ENCODE data around the gene MCIDAS. TPM values are rescaled to one million over a fixed set of nuclear protein-coding genes. Genes with fewer than 3 reads are reported as not detected.
A peak's percentile ranks its signal among the peaks of the same experiment; 100 is the strongest.

MCIDAS gene
- total and polyA plus RNA-seq, 8 donors = 0.53 to 4.6 (median 1.8) TPM; not detected in 3

DNA sequence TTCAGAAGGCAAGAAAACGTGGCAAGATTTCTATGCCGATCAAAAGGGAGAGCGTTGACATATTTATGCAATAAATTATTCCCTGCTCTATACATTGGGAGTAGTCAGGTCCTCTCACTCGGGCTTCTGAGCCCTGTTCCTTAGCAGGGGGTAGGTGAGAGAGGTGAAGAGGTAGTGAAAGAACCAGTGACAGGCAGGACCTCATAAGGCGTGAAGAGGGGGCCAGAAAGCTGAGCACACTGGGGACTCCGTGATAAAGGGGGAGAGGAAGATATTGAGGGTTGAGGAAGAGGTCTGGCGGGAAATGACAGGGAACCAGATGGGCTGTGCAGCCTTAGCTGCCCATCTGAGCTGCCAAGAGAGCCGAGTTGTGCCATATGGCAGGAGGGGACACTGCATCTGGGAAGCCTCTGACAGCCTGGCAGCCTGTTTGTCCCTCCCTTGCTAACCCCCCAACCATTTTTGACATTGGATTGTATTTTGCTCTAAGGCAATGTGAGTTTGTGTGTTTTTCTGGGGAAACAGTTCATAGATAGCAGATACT is 53.4 kb downstream of the MCIDAS start:
- H3K27ac ChIP-seq = peak overlapping the region in 3 of 5 donors; percentile 18 to 38 (median 38)
- peaks cover 22 to 37% (median 33%) of the 10 kb centered on the region in 4 donors for H3K4me1 ChIP-seq
- DNase-seq = peak in 1 of 2 donors; percentile 24
- H3K27me3 ChIP-seq = peaks cover 3 to 95% (median 37%) of the 10 kb centered on the region in 3 donors
- no peaks in the 10 kb centered on the region for H3K36me3 ChIP-seq
- WGBS, 5 donors = 11 to 18% (median 14%) methylated on average over 8 of the region's 8 CpGs
- TF ChIP-seq POLR2AphosphoS5 (IDR thresholded peaks at IDR 0.05) (no peak), CTCF (IDR thresholded peaks at IDR 0.05) (no peak), EP300 (IDR thresholded peaks at IDR 0.05) (no peak), POLR2A (IDR thresholded peaks at IDR 0.05) (no peak)
- peak overlapping the region; percentile 44 to 65 (median 55) for H3K4me3 ChIP-seq
- intact Hi-C loops (cut with DNase I; ENCODE audit: low total_unique reads) = loop anchor here (10.0 kb wide), 1 partner anchor 61 kb away; the partner anchor contains the start of gene CCNO
- no peaks in the 10 kb centered on the region for H3K9me3 ChIP-seq

GRCh38 chr5:55172937-55173686 is 54.0 kb downstream of the MCIDAS start, which contains the start of gene CDC20B:
Gene CDC20B (minus strand): TSS chr5:55173177. CDS start chr5:55173000, 177 bp downstream.
- TF ChIP-seq EP300 (IDR thresholded peaks at IDR 0.05) (no peak), POLR2AphosphoS5 (IDR thresholded peaks at IDR 0.05) (no peak), CTCF (IDR thresholded peaks at IDR 0.05) (no peak), POLR2A (IDR thresholded peaks at IDR 0.05) (no peak)
- H3K27ac ChIP-seq = peak within 1 kb of the TSS in 3 of 5 donors; percentile 18 to 38 (median 38)
- peaks cover 3 to 88% (median 37%) of the 10 kb centered on the region in 3 donors for H3K27me3 ChIP-seq
- no peaks in the 10 kb centered on the region for H3K9me3 ChIP-seq
- intact Hi-C loops (cut with DNase I; ENCODE audit: low total_unique reads) = loop anchor here (10.0 kb wide), 1 partner anchor 62 kb away; the partner anchor contains the start of gene CCNO
- no peaks in the 10 kb centered on the region for H3K36me3 ChIP-seq
- peak; percentile 78 to 93 for DNase-seq
- H3K4me1 ChIP-seq = peaks cover 22 to 37% (median 33%) of the 10 kb centered on the region in 4 donors
- 0 to 1% (median 1%) methylated on average over 31 to 69 of the region's 69 CpGs for WGBS, 5 donors
- H3K4me3 ChIP-seq = peak within 1 kb of the TSS; percentile 44 to 65 (median 55)

DNA sequence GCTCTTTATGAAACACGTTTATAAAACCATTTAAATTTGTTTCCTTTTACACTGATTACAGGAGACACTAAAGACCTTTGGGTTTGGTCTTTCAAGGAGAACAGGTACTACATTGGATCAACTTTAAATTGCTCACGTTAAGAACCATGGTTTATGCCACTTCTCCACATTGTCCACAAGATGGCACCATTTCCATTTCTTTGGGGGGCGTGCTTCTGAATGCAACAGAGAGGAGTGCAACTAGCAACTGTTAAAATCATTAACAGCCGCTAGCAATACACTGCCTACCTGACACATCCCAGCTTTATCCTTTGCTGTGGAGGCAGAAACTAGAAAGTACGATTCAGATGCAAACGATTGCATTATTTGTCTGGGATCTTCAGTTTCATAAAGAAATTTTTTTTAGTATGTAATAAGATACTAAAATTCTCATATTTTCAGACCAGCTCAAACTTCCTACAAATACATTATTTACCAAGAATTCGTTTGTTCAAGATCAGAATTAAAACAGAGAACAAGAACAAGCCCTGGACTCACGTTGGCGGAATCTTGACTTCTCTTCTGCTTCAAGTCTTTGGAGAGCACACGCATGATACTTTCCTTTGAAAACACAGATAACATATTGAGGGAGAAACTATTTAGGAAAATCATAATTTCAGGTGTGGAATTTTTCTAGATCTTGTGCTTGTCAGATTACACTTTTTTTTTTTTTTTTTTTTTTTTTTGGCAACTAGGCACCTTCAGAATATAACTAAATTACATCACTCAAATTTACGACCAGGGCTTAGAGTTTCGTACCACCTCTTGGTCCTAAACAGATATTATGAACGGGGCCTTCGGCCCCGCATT is 54.8 kb downstream of the MCIDAS start:
- no peak for TF ChIP-seq POLR2A (IDR thresholded peaks at IDR 0.05)
- TF ChIP-seq EP300 (IDR thresholded peaks at IDR 0.05) = no peak
- TF ChIP-seq CTCF (IDR thresholded peaks at IDR 0.05) = peak in 5 of 7 experiments; percentile 69 to 84 (median 80)
- peak in 2 of 3 donors; percentile 47 to 76 for TF ChIP-seq POLR2AphosphoS5 (IDR thresholded peaks at IDR 0.05)
- intact Hi-C loops (cut with DNase I; ENCODE audit: low total_unique reads) = loop anchor here (10.0 kb wide), 1 partner anchor 63 kb away; the partner anchor contains the start of gene CCNO
- DNase-seq = peak; percentile 58 to 93
- H3K27ac ChIP-seq = peak overlapping the region in 2 of 5 donors; percentile 3 to 10
- peaks cover 3 to 80% (median 30%) of the 10 kb centered on the region in 3 donors for H3K27me3 ChIP-seq
- peak overlapping the region; percentile 44 to 65 (median 55) for H3K4me3 ChIP-seq
- peaks cover 22 to 37% (median 33%) of the 10 kb centered on the region in 4 donors for H3K4me1 ChIP-seq
- no peaks in the 10 kb centered on the region for H3K36me3 ChIP-seq
- WGBS, 5 donors = 4 to 6% (median 5%) methylated on average over 15 of the region's 15 CpGs
- H3K9me3 ChIP-seq = no peaks in the 10 kb centered on the region

Data from stomach (tissue), 9 donors.